Measurements from ENCODE around the gene AGMAT. TPM values are rescaled to one million over a fixed set of nuclear protein-coding genes. Genes with fewer than 3 reads are reported as not detected.

Gene AGMAT
- total and polyA plus RNA-seq, 3 experiments from 2014 or later = 6.2 to 19.7 (median 18.5) TPM

GRCh38 chr1:15570861-15571260 is 14.0 kb downstream of the AGMAT start:
- Histone ChIP-seq H3K4me3 (ENCODE audit: low read length) (no peak overlapping the region), H3K9me3 (ENCODE audit: low read length) (no peaks in the 10 kb centered on the region), H3K27me3 (ENCODE audit: insufficient read depth, low read length, poor library complexity, severe bottlenecking) (no peaks in the 10 kb centered on the region), H3K4me1 (ENCODE audit: insufficient read depth, low read length) (no peaks in the 10 kb centered on the region), H3K27ac (ENCODE audit: low read depth, low read length) (no peak overlapping the region), H3K36me3 (ENCODE audit: insufficient read depth, low read length) (peaks cover 24% of the 10 kb centered on the region)
- Mint-ChIP-seq H3K9me3 (no peaks in the 10 kb centered on the region), H3K27me3 (no peaks in the 10 kb centered on the region), H3K36me3 (peaks cover 0 to 77% (median 26%) of the 10 kb centered on the region in 3 donors), H3K27ac (peak overlapping the region in 3 of 8 donors; percentile 29 to 58 (median 31)), H3K4me1 (no peaks in the 10 kb centered on the region), H3K4me3 (no peak overlapping the region)
- ChIA-PET POLR2A (no interaction called here), CTCF (no interaction called here)
- no peak for DNase-seq

DNA sequence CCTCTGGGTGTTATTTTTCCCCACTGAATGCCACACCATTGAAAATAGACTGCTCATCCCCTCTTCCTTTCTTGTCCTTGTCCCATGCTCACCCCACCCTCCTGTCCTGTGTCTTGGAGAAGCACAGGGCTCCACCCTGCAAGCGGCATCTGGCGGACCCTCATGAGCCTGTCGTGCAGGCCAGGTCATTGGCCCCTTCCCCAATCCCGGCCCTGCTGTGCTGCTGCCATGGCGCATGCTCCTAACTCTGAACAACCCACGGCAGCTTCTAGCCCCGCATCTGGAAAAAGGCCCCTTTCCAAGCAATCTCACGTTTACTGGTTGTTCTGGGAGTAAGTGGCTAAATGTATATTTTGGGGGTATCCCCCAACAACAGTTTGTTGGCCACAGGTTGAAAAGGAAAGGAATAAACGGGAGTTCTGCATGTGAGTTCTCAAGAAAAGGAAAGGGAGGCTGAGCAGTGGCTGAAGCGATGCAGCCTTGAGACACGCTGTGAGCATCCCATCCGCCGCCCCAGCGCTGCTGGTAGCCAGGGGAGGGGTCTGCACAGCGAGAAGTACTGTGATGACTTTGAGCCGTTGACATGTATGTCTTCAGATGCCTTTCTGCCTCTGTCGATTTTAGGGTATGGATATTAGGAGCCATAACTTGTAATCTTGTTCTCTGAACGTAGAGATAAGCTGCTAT is 16.3 kb downstream of the AGMAT start:
- H3K36me3 Mint-ChIP-seq = peaks cover 5 to 80% (median 26%) of the 10 kb centered on the region in 3 donors
- H3K27ac Mint-ChIP-seq = peak overlapping the region in 3 of 8 donors; percentile 42 to 63 (median 50)
- H3K9me3 Mint-ChIP-seq = no peaks in the 10 kb centered on the region
- no peaks in the 10 kb centered on the region for H3K27me3 ChIP-seq (ENCODE audit: insufficient read depth, low read length, poor library complexity, severe bottlenecking)
- no peak overlapping the region for H3K4me3 Mint-ChIP-seq
- H3K27ac ChIP-seq (ENCODE audit: low read depth, low read length) = no peak overlapping the region
- H3K4me1 ChIP-seq (ENCODE audit: insufficient read depth, low read length) = no peaks in the 10 kb centered on the region
- H3K27me3 Mint-ChIP-seq = no peaks in the 10 kb centered on the region
- H3K4me3 ChIP-seq (ENCODE audit: low read length) = no peak overlapping the region
- ChIA-PET CTCF (no interaction called here), POLR2A (no interaction called here)
- no peaks in the 10 kb centered on the region for H3K9me3 ChIP-seq (ENCODE audit: low read length)
- peaks cover 33% of the 10 kb centered on the region for H3K36me3 ChIP-seq (ENCODE audit: insufficient read depth, low read length)
- no peak for DNase-seq
- H3K4me1 Mint-ChIP-seq = no peaks in the 10 kb centered on the region

DNA sequence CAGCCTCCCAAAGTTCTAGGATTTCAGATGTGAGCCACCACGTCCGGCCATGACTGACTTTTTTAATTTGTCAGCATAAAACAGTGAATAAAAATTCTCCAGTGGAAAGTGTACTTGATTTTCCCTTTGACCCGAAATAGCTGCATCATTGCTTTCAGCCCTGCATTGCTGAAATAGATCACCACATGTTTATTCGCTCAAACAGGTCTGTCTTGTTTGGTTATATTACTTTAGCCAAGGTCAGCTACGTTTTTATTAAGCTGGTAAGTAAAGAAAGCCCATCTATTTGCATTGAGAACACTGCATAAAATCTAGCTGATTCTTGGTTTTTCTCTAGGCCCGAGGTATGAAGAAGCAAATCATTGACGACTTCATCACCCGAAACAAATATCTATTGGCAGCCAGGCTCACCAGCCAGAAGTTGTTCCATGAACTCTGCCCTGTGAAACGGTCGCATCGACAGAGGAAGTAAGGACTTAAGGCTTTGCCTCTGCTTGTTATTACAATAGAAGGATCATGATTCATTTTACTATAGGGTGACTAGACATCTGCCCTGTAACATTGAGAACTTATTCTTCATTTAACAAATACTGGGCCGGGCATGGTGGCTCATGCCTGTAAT is 25.6 kb downstream of the AGMAT start:
- POLR2A ChIA-PET = no interaction called here
- H3K27me3 ChIP-seq (ENCODE audit: insufficient read depth, low read length, poor library complexity, severe bottlenecking) = no peaks in the 10 kb centered on the region
- no peaks in the 10 kb centered on the region for H3K9me3 Mint-ChIP-seq
- DNase-seq = no peak
- H3K27ac Mint-ChIP-seq = no peak overlapping the region
- H3K9me3 ChIP-seq (ENCODE audit: low read length) = no peaks in the 10 kb centered on the region
- H3K4me1 Mint-ChIP-seq = no peaks in the 10 kb centered on the region
- H3K36me3 ChIP-seq (ENCODE audit: insufficient read depth, low read length) = peaks cover 22% of the 10 kb centered on the region
- CTCF ChIA-PET = no interaction called here
- no peak overlapping the region for H3K4me3 ChIP-seq (ENCODE audit: low read length)
- no peak overlapping the region for H3K27ac ChIP-seq (ENCODE audit: low read depth, low read length)
- H3K36me3 Mint-ChIP-seq = peaks cover 10 to 55% (median 13%) of the 10 kb centered on the region in 3 donors
- no peaks in the 10 kb centered on the region for H3K27me3 Mint-ChIP-seq
- no peak overlapping the region for H3K4me3 Mint-ChIP-seq
- no peaks in the 10 kb centered on the region for H3K4me1 ChIP-seq (ENCODE audit: insufficient read depth, low read length)

DNA sequence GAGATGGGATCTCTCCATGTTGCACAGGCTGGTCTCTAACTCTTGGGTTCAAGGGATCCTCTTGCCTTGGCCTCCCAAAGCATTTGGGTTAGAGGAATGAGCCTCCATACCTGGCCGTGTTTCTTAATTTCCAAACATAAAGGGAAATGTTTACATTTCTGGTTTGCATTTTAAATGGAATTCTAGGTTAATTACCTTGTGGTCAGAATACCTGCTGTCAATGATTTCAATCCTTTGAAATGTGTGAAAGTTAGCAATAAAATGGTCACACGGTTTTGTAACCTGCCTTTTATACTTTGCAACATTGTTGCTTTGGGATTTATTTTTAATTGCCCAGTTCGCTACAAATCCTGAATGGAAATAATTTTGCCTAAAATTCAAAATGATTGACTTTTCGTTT is 26.3 kb downstream of the AGMAT start:
- ChIA-PET POLR2A (no interaction called here), CTCF (no interaction called here)
- Histone ChIP-seq H3K9me3 (ENCODE audit: low read length) (no peaks in the 10 kb centered on the region), H3K27me3 (ENCODE audit: insufficient read depth, low read length, poor library complexity, severe bottlenecking) (no peaks in the 10 kb centered on the region), H3K27ac (ENCODE audit: low read depth, low read length) (no peak overlapping the region), H3K4me1 (ENCODE audit: insufficient read depth, low read length) (no peaks in the 10 kb centered on the region), H3K36me3 (ENCODE audit: insufficient read depth, low read length) (peaks cover 16% of the 10 kb centered on the region), H3K4me3 (ENCODE audit: low read length) (no peak overlapping the region)
- Mint-ChIP-seq H3K27ac (peak overlapping the region in 1 of 8 donors; percentile 37), H3K27me3 (no peaks in the 10 kb centered on the region), H3K4me1 (no peaks in the 10 kb centered on the region), H3K4me3 (no peak overlapping the region), H3K9me3 (no peaks in the 10 kb centered on the region), H3K36me3 (peaks cover 4 to 53% (median 9%) of the 10 kb centered on the region in 3 donors)
- DNase-seq = no peak

GRCh38 chr1:15557594-15557993 is 27.3 kb downstream of the AGMAT start:
- H3K4me3 Mint-ChIP-seq = no peak overlapping the region
- no peak overlapping the region for H3K4me3 ChIP-seq (ENCODE audit: low read length)
- CTCF ChIA-PET = no interaction called here
- peaks cover 0 to 4% (median 1%) of the 10 kb centered on the region in 3 donors for H3K4me1 Mint-ChIP-seq
- H3K27ac ChIP-seq (ENCODE audit: low read depth, low read length) = no peak overlapping the region
- peaks cover 4 to 48% (median 5%) of the 10 kb centered on the region in 3 donors for H3K36me3 Mint-ChIP-seq
- DNase-seq = no peak
- POLR2A ChIA-PET = no interaction called here
- no peaks in the 10 kb centered on the region for H3K9me3 ChIP-seq (ENCODE audit: low read length)
- H3K27me3 Mint-ChIP-seq = no peaks in the 10 kb centered on the region
- H3K4me1 ChIP-seq (ENCODE audit: insufficient read depth, low read length) = no peaks in the 10 kb centered on the region
- H3K9me3 Mint-ChIP-seq = no peaks in the 10 kb centered on the region
- peaks cover 13% of the 10 kb centered on the region for H3K36me3 ChIP-seq (ENCODE audit: insufficient read depth, low read length)
- peak overlapping the region in 1 of 8 donors; percentile 44 for H3K27ac Mint-ChIP-seq
- no peaks in the 10 kb centered on the region for H3K27me3 ChIP-seq (ENCODE audit: insufficient read depth, low read length, poor library complexity, severe bottlenecking)

- Histone ChIP-seq H3K27me3 (ENCODE audit: insufficient read depth, low read length, poor library complexity, severe bottlenecking) (no peaks in the 10 kb centered on the region), H3K27ac (ENCODE audit: low read depth, low read length) (no peak overlapping the region), H3K4me1 (ENCODE audit: insufficient read depth, low read length) (no peaks in the 10 kb centered on the region), H3K9me3 (ENCODE audit: low read length) (no peaks in the 10 kb centered on the region), H3K36me3 (ENCODE audit: insufficient read depth, low read length) (peaks cover 7% of the 10 kb centered on the region), H3K4me3 (ENCODE audit: low read length) (no peak overlapping the region)
- DNase-seq = no peak
- no peaks in the 10 kb centered on the region for H3K9me3 Mint-ChIP-seq
- ChIA-PET CTCF (no interaction called here), POLR2A (no interaction called here)
- peak overlapping the region in 1 of 8 donors; percentile 39 for H3K27ac Mint-ChIP-seq
- H3K36me3 Mint-ChIP-seq = peaks cover 4 to 42% (median 5%) of the 10 kb centered on the region in 3 donors
- H3K4me3 Mint-ChIP-seq = no peak overlapping the region
- H3K27me3 Mint-ChIP-seq = no peaks in the 10 kb centered on the region
- H3K4me1 Mint-ChIP-seq = peaks cover 0 to 4% (median 1%) of the 10 kb centered on the region in 3 donors
Observed at GRCh38 chr1:15557008-15557407, 27.8 kb downstream of the AGMAT start.

GRCh38 chr1:15550573-15550972 is 34.3 kb downstream of the AGMAT start:
- H3K4me3 Mint-ChIP-seq = no peak overlapping the region
- no peaks in the 10 kb centered on the region for H3K27me3 Mint-ChIP-seq
- Histone ChIP-seq H3K36me3 (ENCODE audit: insufficient read depth, low read length) (peaks cover 14% of the 10 kb centered on the region), H3K9me3 (ENCODE audit: low read length) (no peaks in the 10 kb centered on the region), H3K4me3 (ENCODE audit: low read length) (no peak overlapping the region), H3K4me1 (ENCODE audit: insufficient read depth, low read length) (no peaks in the 10 kb centered on the region), H3K27me3 (ENCODE audit: insufficient read depth, low read length, poor library complexity, severe bottlenecking) (no peaks in the 10 kb centered on the region), H3K27ac (ENCODE audit: low read depth, low read length) (no peak overlapping the region)
- H3K9me3 Mint-ChIP-seq = no peaks in the 10 kb centered on the region
- no peak for DNase-seq
- CTCF ChIA-PET = no interaction called here
- H3K27ac Mint-ChIP-seq = peak overlapping the region in 3 of 8 donors; percentile 5 to 48 (median 31)
- POLR2A ChIA-PET = no interaction called here
- peaks cover 6 to 52% (median 15%) of the 10 kb centered on the region in 3 donors for H3K36me3 Mint-ChIP-seq
- peaks cover 0 to 4% (median 1%) of the 10 kb centered on the region in 3 donors for H3K4me1 Mint-ChIP-seq

- POLR2A ChIA-PET = no interaction called here
- DNase-seq = no peak
- H3K36me3 ChIP-seq (ENCODE audit: insufficient read depth, low read length) = peaks cover 18% of the 10 kb centered on the region
- H3K4me1 ChIP-seq (ENCODE audit: insufficient read depth, low read length) = no peaks in the 10 kb centered on the region
- CTCF ChIA-PET = no interaction called here
- no peaks in the 10 kb centered on the region for H3K9me3 ChIP-seq (ENCODE audit: low read length)
- H3K4me3 Mint-ChIP-seq = no peak overlapping the region
- H3K27me3 ChIP-seq (ENCODE audit: insufficient read depth, low read length, poor library complexity, severe bottlenecking) = no peaks in the 10 kb centered on the region
- no peak overlapping the region for H3K27ac Mint-ChIP-seq
- H3K36me3 Mint-ChIP-seq = peaks cover 11 to 80% (median 30%) of the 10 kb centered on the region in 3 donors
- H3K27me3 Mint-ChIP-seq = no peaks in the 10 kb centered on the region
- H3K4me3 ChIP-seq (ENCODE audit: low read length) = no peak overlapping the region
- no peak overlapping the region for H3K27ac ChIP-seq (ENCODE audit: low read depth, low read length)
- no peaks in the 10 kb centered on the region for H3K4me1 Mint-ChIP-seq
- H3K9me3 Mint-ChIP-seq = no peaks in the 10 kb centered on the region
Observed at GRCh38 chr1:15546641-15547040, 38.2 kb downstream of the AGMAT start.
